T-helper 1 cell treated with Interleukin-12 subunit alpha and Interleukin-12 subunit beta and Interleukin-4 antibody, amounts not matched to agents 30 ng/mL and 1 ng/mL, for 36 hours (primary cell): Measurements from ENCODE around the gene MAPKAP1. TPM values are rescaled to one million over a fixed set of nuclear protein-coding genes. Genes with fewer than 3 reads are reported as not detected.

Source experiments
- intact Hi-C: fragments of 100-400 bp; cut with micrococcal nuclease; formaldehyde crosslinking; loops from one replicate; pipeline ENCODE4 v1.15.1; 2024
- total RNA-seq: library from RNA; stranded (reverse); gene quantifications from 2 replicates; pipeline ENCODE4 v1.2.3, GENCODE V29; 2022

MAPKAP1 gene
- total RNA-seq, 1 donor from 2014 or later, result 70.4 TPM

GRCh38 chr9:125468646-125469045 is 238.4 kb downstream of the MAPKAP1 start:
- intact Hi-C loops, result no loop called here

- intact Hi-C loops, result no loop called here
Observed at GRCh38 chr9:125467116-125467740, 239.8 kb downstream of the MAPKAP1 start.

GRCh38 chr9:125466411-125466810 is 240.6 kb downstream of the MAPKAP1 start:
- intact Hi-C loops, result no loop called here

GRCh38 chr9:125464591-125465385 is 242.2 kb downstream of the MAPKAP1 start:
- intact Hi-C loops, result no loop called here

GRCh38 chr9:125463926-125464325 is 243.1 kb downstream of the MAPKAP1 start:
- intact Hi-C loops, result no loop called here

- intact Hi-C loops, result no loop called here
Observed at GRCh38 chr9:125462861-125463291, 244.1 kb downstream of the MAPKAP1 start.

GRCh38 chr9:125461636-125462190 is 245.3 kb downstream of the MAPKAP1 start:
- intact Hi-C loops, result no loop called here

GRCh38 chr9:125460883-125461635 is 245.9 kb downstream of the MAPKAP1 start:
- intact Hi-C loops, result no loop called here

GRCh38 chr9:125460346-125460745 is 246.7 kb downstream of the MAPKAP1 start:
- intact Hi-C loops, result no loop called here

GRCh38 chr9:125457357-125457756 is 249.7 kb downstream of the MAPKAP1 start:
- intact Hi-C loops, result no loop called here

- intact Hi-C loops, result no loop called here
Observed at GRCh38 chr9:125455876-125456275, 251.1 kb downstream of the MAPKAP1 start.

- intact Hi-C loops, result no loop called here
Observed at GRCh38 chr9:125455132-125455531, 251.9 kb downstream of the MAPKAP1 start.

- intact Hi-C loops, result no loop called here
Observed at GRCh38 chr9:125447202-125447802, 259.7 kb downstream of the MAPKAP1 start.

GRCh38 chr9:125446561-125447094 is 260.4 kb downstream of the MAPKAP1 start:
- intact Hi-C loops, result no loop called here

GRCh38 chr9:125444956-125445506 is 262.0 kb downstream of the MAPKAP1 start:
- intact Hi-C loops, result no loop called here

GRCh38 chr9:125444166-125444565 is 262.8 kb downstream of the MAPKAP1 start:
- intact Hi-C loops, result no loop called here

- intact Hi-C loops, result no loop called here
Observed at GRCh38 chr9:125443367-125443766, 263.6 kb downstream of the MAPKAP1 start.

- intact Hi-C loops, result no loop called here
Observed at GRCh38 chr9:125442452-125442851, 264.6 kb downstream of the MAPKAP1 start.

GRCh38 chr9:125440411-125440810 is 266.6 kb downstream of the MAPKAP1 start:
- intact Hi-C loops, result no loop called here

GRCh38 chr9:125439434-125440272 is 267.4 kb downstream of the MAPKAP1 start:
- intact Hi-C loops, result no loop called here
